HG03095 (cell line): Measurements from ENCODE around the gene IDUA.

Source experiments
- ATAC-seq: cut with Tn5 transposase; IDR thresholded peaks from one replicate; pipeline ENCODE4 v1.9.1; 2021; ENCODE audit warnings: moderate library complexity; ENCODE audit not compliant: unreplicated experiment

The IDUA gene

GRCh38 chr4:955931-956381, 30.9 kb upstream of the IDUA start:
- ATAC-seq = no peak

- no peak for ATAC-seq
Measured at GRCh38 chr4:956531-957230, 30.2 kb upstream of the IDUA start.

- no peak for ATAC-seq
Measured at GRCh38 chr4:957231-957580, 29.6 kb upstream of the IDUA start.

- ATAC-seq = no peak
Measured at GRCh38 chr4:957581-958313, 29.1 kb upstream of the IDUA start.

- no peak for ATAC-seq
Measured at GRCh38 chr4:958314-958665, 28.6 kb upstream of the IDUA start.

- ATAC-seq = no peak
Measured at GRCh38 chr4:958696-959337, 28.0 kb upstream of the IDUA start.

GRCh38 chr4:959338-960139, 27.3 kb upstream of the IDUA start:
- ATAC-seq = no peak

- ATAC-seq = no peak
Measured at GRCh38 chr4:960140-960635, 26.7 kb upstream of the IDUA start.

GRCh38 chr4:960636-961350, 26.1 kb upstream of the IDUA start:
- ATAC-seq = no peak

GRCh38 chr4:961351-962230, 25.3 kb upstream of the IDUA start:
- ATAC-seq = no peak

GRCh38 chr4:962231-963208, 24.3 kb upstream of the IDUA start:
- ATAC-seq = no peak

GRCh38 chr4:963276-964225, 23.3 kb upstream of the IDUA start:
- no peak for ATAC-seq

- ATAC-seq = no peak
Measured at GRCh38 chr4:964346-965025, 22.4 kb upstream of the IDUA start.

GRCh38 chr4:965048-965765, 21.6 kb upstream of the IDUA start:
- ATAC-seq = no peak

GRCh38 chr4:965766-966134, 21.1 kb upstream of the IDUA start:
- ATAC-seq = no peak
